GM12878 (cell line): ENCODE results near the gene ATP6V0D1. TPM values are rescaled to one million over a fixed set of nuclear protein-coding genes. Genes with fewer than 3 reads are reported as not detected.
A peak's percentile ranks its signal among the peaks of the same experiment; 100 is the strongest.

ENCODE experiments used
- ATAC-seq: fragments of 200-7000 bp; cut with Tn5 transposase; 3 replicates; pipeline ENCODE4 v1.9.1; 2020; ENCODE audit warnings: mild to moderate bottlenecking, moderate library complexity
- BruUV-seq: library from RNA; stranded (reverse); fragments of 400-500 nt; replicated peaks from 2 replicates; lab custom pipeline; 2021; lab: Mats Ljungman, UMichigan
- CTCF ChIA-PET: fragments of 300-600 bp; sonication (Branson Sonifier 250); formaldehyde crosslinking; extraction: SDS; loops from one replicate; lab custom pipeline; 2021; ENCODE audit warnings: inconsistent platforms; lab: Yijun Ruan, JAX
- POLR2A ChIA-PET: fragments of 350-600 bp; formaldehyde crosslinking; extraction: SDS; loops from one replicate; lab custom pipeline; 2021; ENCODE audit warnings: inconsistent platforms; lab: Charles Lee
- RAD21 ChIA-PET: fragments of 300-600 bp; sonication (Branson Sonifier 250); formaldehyde crosslinking; loops from one replicate; lab custom pipeline; 2023; ENCODE audit warnings: antibody characterized with exemption; ENCODE audit not compliant: unreplicated experiment; lab: Charles Lee
- SMC1A ChIA-PET: fragments of 300-600 bp; sonication (Branson Sonifier 250); formaldehyde crosslinking; loops from one replicate; lab custom pipeline; 2023; ENCODE audit not compliant: unreplicated experiment, uncharacterized antibody; lab: Charles Lee
- DNase-seq: peaks from one replicate; pipeline ENCODE4 v3.0.0-alpha.2; 2011; ENCODE audit warnings: low read depth, low spot score
- FAIRE-seq: peaks from 3 replicates; lab custom pipeline; 2011; peaks lifted over from hg19 to GRCh38; lab: Jason Lieb, UNC
- H2AFZ ChIP-seq: 2 replicates; pipeline ENCODE4 v1.6.0; 2011; ENCODE audit warnings: low read depth, low read length, control low read depth; ENCODE audit not compliant: control insufficient read depth
- H3K27ac ChIP-seq: 2 replicates; pipeline ENCODE4 v1.5.1; 2011; ENCODE audit warnings: control low read depth; ENCODE audit not compliant: control insufficient read depth, insufficient read depth
- H3K27me3 ChIP-seq, 2 experiments: replicated peaks in 1 of 2; 2 replicates each; pipeline versions ENCODE4 v1.6.0 to v1.6.1; 2011; ENCODE audit warnings: low read length in 1 of 2; ENCODE audit not compliant: control insufficient read depth in 2 of 2, insufficient read depth in 2 of 2
- H3K36me3 ChIP-seq, 2 experiments: 2 replicates each; pipeline ENCODE4 v1.5.1; 2011; ENCODE audit warnings: low read length in 1 of 2; ENCODE audit not compliant: control insufficient read depth in 2 of 2, insufficient read depth in 2 of 2
- H3K4me1 ChIP-seq: 2 replicates; pipeline ENCODE4 v1.6.1; 2011; ENCODE audit warnings: mild to moderate bottlenecking, low read length, moderate library complexity, mixed read lengths; ENCODE audit not compliant: control insufficient read depth, insufficient read depth
- H3K4me2 ChIP-seq: 2 replicates; pipeline ENCODE4 v1.6.0; 2011; ENCODE audit warnings: control low read depth; ENCODE audit not compliant: control insufficient read depth, insufficient read depth
- H3K4me3 ChIP-seq: fragments of 200-600 bp; sonication (generic); 2 replicates; pipeline ENCODE4 v1.5.1; 2016
- H3K79me2 ChIP-seq: 2 replicates; pipeline ENCODE4 v1.6.0; 2011; ENCODE audit warnings: low read length; ENCODE audit not compliant: control insufficient read depth, insufficient read depth
- H3K9ac ChIP-seq: 2 replicates; pipeline ENCODE4 v1.8.0; 2011; ENCODE audit warnings: low read length, control low read depth, mixed read lengths; ENCODE audit not compliant: control insufficient read depth, insufficient read depth
- H3K9me3 ChIP-seq: replicated peaks from 3 replicates; pipeline ENCODE4 v1.5.1; 2011; ENCODE audit warnings: mild to moderate bottlenecking, low read length; ENCODE audit not compliant: control insufficient read depth, insufficient read depth
- H4K20me1 ChIP-seq: 2 replicates; pipeline ENCODE4 v1.6.0; 2011; ENCODE audit not compliant: control insufficient read depth, insufficient read depth
- HDAC6 ChIP-seq: fragments of 200-600 bp; sonication (generic); IDR thresholded peaks from one replicate; pipeline ENCODE4 v1.8.0; 2017; ENCODE audit warnings: antibody characterized with exemption; ENCODE audit not compliant: unreplicated experiment
- NBN ChIP-seq: fragments of 450-650 bp; IDR thresholded peaks from 2 replicates; pipeline ENCODE4 v1.6.1; 2016
- REST ChIP-seq: IDR thresholded peaks from 2 replicates; pipeline ENCODE4 v1.6.1; 2012; ENCODE audit warnings: mild to moderate bottlenecking, low read depth, low read length
- SUZ12 ChIP-seq: fragments of 200-600 bp; sonication (generic); IDR thresholded peaks from one replicate; pipeline ENCODE4 v1.6.1; 2018; ENCODE audit warnings: antibody characterized with exemption, mild to moderate bottlenecking; ENCODE audit not compliant: unreplicated experiment
- YBX1 ChIP-seq: fragments of 450-650 bp; IDR thresholded peaks from 2 replicates; pipeline ENCODE4 v1.6.1; 2016; ENCODE audit warnings: antibody characterized with exemption
- WGBS: methylation state at CpG from one replicate; pipeline ENCODE4 v1.1.6; 2016; ENCODE audit warnings: low lambda C conversion rate; ENCODE audit not compliant: insufficient replicate concordance, insufficient coverage; ENCODE audit errors: missing lambda C conversion rate; 5-methylcytosine and 5-hydroxymethylcytosine counted together
- in situ Hi-C: fragments of 300-500 bp; cut with MboI; formaldehyde crosslinking; loops from 9 replicates; pipeline ENCODE4 v1.14.3; 2018; ENCODE audit warnings: mixed read lengths
- intact Hi-C: fragments of 100-400 bp; cut with micrococcal nuclease; formaldehyde crosslinking; loops from one replicate; pipeline ENCODE4 v1.14.2; 2022; ENCODE audit not compliant: unreplicated experiment
- polyA plus RNA-seq, 11 experiments: library from polyadenylated mRNA; depleted of rRNA in 4 of 11; unstranded in 6 of 11; stranded (reverse) in 5 of 11; fragments of >200 nt; fragmentation: Nextera tagmentation in 4 of 11; fragmentation: Illumina TruSeq in 1 of 11; extraction: Ambion mirVana in 4 of 11; extraction: Trizol in 1 of 11; gene quantifications; 1 replicate in 1 of 11; 2 replicates in 10 of 11; pipeline versions ENCODE4 v1.2.1 to v1.2.3, GENCODE V29; 2011 to 2016; ENCODE audit warnings: inconsistent platforms in 2 of 11, missing spikeins in 2 of 11, low read depth in 1 of 11
- total RNA-seq, 4 experiments: library from RNA; depleted of rRNA in 3 of 4; stranded (reverse); fragments of >200 nt in 3 of 4; fragmentation: Illumina TruSeq in 1 of 4; extraction: Trizol in 1 of 4; gene quantifications; 2 replicates each; pipeline versions ENCODE4 v1.2.1 to v1.2.3, GENCODE V29; 2013 to 2021

The ATP6V0D1 gene
- total and polyA plus RNA-seq, 10 of the 15 experiments (the other 5 are each of a cell fraction or from before 2014, with no cell fraction given): 28.1 to 141 (median 70.3) TPM

DNA sequence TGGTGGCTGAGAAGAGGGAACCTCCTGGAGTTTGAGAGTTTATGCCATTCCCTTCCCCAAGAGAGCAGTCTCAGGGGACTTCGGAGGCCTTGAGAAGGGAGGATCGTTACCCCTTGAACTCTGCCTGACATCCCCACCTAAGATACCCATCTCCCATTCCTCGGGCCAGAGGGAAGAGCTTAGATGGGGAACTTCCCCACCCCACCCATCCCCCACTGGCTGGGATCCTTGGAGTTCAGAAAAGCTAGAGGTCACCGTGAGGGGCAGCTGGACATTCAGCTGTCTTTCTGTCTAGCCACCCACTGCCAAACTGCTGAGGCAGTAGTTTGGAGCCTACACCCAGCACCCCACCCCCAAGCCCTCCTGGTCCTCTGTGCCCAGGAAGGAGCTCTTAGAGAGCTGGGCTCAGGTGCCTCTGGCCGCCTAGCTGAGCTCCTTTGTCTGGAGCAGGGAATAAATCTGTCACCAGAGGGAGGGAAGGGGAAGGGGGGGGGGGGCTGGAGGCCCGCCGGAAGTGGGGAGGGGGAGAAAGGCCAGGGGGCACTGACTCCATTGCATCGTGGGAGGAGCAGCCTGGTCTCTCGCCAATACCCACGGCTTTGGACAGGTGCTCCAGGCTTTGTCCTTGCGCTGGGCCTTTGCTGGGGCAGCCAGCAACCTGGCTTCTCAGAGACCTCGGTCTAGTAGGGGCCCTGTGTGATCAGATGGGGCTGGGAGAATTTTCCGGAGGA lies 49.0 kb downstream of the ATP6V0D1 start (continued):
- TF ChIP-seq REST (no peak), YBX1 (no peak)
- TF ChIP-seq, all 136 proteins: peak for 0

DNA sequence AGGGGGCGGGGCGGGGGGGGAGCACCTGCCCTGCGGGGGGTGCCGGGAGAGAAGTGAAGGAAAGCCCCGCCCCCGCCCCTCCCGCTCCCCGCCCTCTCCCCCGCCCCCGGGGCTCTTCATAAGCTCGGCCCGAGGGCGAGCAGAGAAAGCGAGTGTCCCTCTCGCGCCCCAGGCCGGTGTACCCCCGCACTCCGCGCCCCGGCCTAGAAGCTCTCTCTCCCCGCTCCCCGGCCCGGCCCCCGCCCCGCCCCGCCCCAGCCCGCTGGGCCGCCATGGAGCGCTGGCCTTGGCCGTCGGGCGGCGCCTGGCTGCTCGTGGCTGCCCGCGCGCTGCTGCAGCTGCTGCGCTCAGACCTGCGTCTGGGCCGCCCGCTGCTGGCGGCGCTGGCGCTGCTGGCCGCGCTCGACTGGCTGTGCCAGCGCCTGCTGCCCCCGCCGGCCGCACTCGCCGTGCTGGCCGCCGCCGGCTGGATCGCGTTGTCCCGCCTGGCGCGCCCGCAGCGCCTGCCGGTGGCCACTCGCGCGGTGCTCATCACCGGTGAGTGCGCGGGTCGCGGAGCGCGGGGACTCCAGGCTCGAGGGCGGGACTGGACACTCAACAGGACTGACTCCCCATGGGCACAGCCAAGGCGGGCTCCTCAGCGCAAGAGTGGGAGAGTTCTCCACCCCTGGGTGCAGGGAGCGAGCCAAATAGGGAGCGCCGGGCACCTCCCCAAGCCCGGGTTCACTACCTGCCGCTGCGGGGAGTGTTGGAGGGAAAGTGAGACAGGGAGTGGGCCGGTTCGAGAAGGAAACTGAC lies 49.8 kb downstream of the ATP6V0D1 start, which contains the start of gene HSD11B2:
HSD11B2 (plus strand) TSS at position 145 of the 798 bp plus-strand sequence; CDS start at position 273, 128 bp downstream.
- no peak within 1 kb of the TSS for H3K27ac ChIP-seq
- peaks cover 15% of the 10 kb centered on the region for H3K4me1 ChIP-seq
- ATAC-seq: peak; percentile 35
- CTCF ChIA-PET: interaction anchor here (0.9 kb wide), 1 partner anchor 16 kb away, joined by 3 read pairs; no protein-coding TSS in a partner anchor
- WGBS: 3% methylated on average over 52 of the region's 87 CpGs
- TF ChIP-seq HDAC6 (peak; percentile 52), NBN (no peak), SUZ12 (peak; percentile 85)
- FAIRE-seq: no peak
- peaks cover 11 to 14% of the 10 kb centered on the region in 2 experiments for H3K27me3 ChIP-seq
- H4K20me1 ChIP-seq: no peaks in the 10 kb centered on the region
- H3K4me3 ChIP-seq: peak within 1 kb of the TSS; percentile 42; the same call in 1 of the 2 replicates
- no peak within 1 kb of the TSS for H3K9ac ChIP-seq
- H3K9me3 ChIP-seq: no peaks in the 10 kb centered on the region
- no peaks in the 10 kb centered on the region for H3K79me2 ChIP-seq
- RAD21 ChIA-PET: interaction anchor here (0.7 kb wide), 1 partner anchor 880 kb away, joined by 3 read pairs; no protein-coding TSS in a partner anchor
- BruUV-seq: no TSS peak
- SMC1A ChIA-PET: no interaction called here
- DNase-seq: no peak
- H3K4me2 ChIP-seq: peak within 1 kb of the TSS; percentile 59
- intact Hi-C loops: no loop called here
- H2AFZ ChIP-seq: no peak within 1 kb of the TSS; the same call in 1 of the 2 replicates
- POLR2A ChIA-PET: no interaction called here
- no peaks in the 10 kb centered on the region for H3K36me3 ChIP-seq
- in situ Hi-C loops: no loop called here
